GM23338 (cell line): Measurements from ENCODE around the gene GRAMD4.

Experiments used
- CREB1 ChIP-seq: fragments of 250-450 bp; sonication (Bioruptor Pico); IDR thresholded peaks from 2 replicates; pipeline ENCODE4 v1.5.0; 2020; ENCODE audit warnings: low read depth, mild to moderate bottlenecking, moderate library complexity
- CTCF ChIP-seq, 2 experiments: fragments of 200-600 bp in 1 of 2; sonication (generic) in 1 of 2; conservative IDR thresholded peaks; 2 replicates each; pipeline versions ENCODE4 v1.5.1 to v1.6.1; 2016 to 2017; ENCODE audit warnings: antibody characterized with exemption in 2 of 2, low read depth in 2 of 2, mild to moderate bottlenecking in 2 of 2, moderate library complexity in 1 of 2
- EZH2 ChIP-seq: fragments of 200-600 bp; sonication (generic); IDR thresholded peaks from one replicate; pipeline ENCODE4 v1.8.0; 2017; ENCODE audit warnings: antibody characterized with exemption, mild to moderate bottlenecking, low read depth; ENCODE audit not compliant: unreplicated experiment
- EZH2phosphoT487 ChIP-seq: fragments of 200-600 bp; sonication (generic); IDR thresholded peaks from one replicate; pipeline ENCODE4 v1.8.1; 2018; ENCODE audit warnings: antibody characterized with exemption; ENCODE audit not compliant: unreplicated experiment
- NANOG ChIP-seq: IDR thresholded peaks from 2 replicates; pipeline ENCODE4 v1.6.1; 2016; ENCODE audit warnings: antibody characterized with exemption, borderline replicate concordance
- POLR2AphosphoS5 ChIP-seq: IDR thresholded peaks from 2 replicates; pipeline ENCODE4 v1.6.1; 2016; ENCODE audit warnings: antibody characterized with exemption, low read depth
- TF ChIP-seq, protein P1 (sequence below): IDR thresholded peaks from one replicate; pipeline ENCODE4 v1.6.1; 2018; ENCODE audit warnings: antibody characterized with exemption; ENCODE audit not compliant: unreplicated experiment
- TF ChIP-seq, protein P2 (sequence below): fragments of 250-450 bp; sonication (Bioruptor Pico); IDR thresholded peaks from 2 replicates; pipeline ENCODE4 v1.5.0; 2020; ENCODE audit warnings: mild to moderate bottlenecking, moderate library complexity

- TF ChIP-seq CTCF (conservative IDR thresholded peaks at IDR 0.05; ENCODE audit: low read depth in 2 of 2) (no peak), EZH2phosphoT487 (no peak), CREB1 (no peak), EZH2 (no peak), POLR2AphosphoS5 (no peak), NANOG (no peak)
- TF ChIP-seq, protein P1, sequence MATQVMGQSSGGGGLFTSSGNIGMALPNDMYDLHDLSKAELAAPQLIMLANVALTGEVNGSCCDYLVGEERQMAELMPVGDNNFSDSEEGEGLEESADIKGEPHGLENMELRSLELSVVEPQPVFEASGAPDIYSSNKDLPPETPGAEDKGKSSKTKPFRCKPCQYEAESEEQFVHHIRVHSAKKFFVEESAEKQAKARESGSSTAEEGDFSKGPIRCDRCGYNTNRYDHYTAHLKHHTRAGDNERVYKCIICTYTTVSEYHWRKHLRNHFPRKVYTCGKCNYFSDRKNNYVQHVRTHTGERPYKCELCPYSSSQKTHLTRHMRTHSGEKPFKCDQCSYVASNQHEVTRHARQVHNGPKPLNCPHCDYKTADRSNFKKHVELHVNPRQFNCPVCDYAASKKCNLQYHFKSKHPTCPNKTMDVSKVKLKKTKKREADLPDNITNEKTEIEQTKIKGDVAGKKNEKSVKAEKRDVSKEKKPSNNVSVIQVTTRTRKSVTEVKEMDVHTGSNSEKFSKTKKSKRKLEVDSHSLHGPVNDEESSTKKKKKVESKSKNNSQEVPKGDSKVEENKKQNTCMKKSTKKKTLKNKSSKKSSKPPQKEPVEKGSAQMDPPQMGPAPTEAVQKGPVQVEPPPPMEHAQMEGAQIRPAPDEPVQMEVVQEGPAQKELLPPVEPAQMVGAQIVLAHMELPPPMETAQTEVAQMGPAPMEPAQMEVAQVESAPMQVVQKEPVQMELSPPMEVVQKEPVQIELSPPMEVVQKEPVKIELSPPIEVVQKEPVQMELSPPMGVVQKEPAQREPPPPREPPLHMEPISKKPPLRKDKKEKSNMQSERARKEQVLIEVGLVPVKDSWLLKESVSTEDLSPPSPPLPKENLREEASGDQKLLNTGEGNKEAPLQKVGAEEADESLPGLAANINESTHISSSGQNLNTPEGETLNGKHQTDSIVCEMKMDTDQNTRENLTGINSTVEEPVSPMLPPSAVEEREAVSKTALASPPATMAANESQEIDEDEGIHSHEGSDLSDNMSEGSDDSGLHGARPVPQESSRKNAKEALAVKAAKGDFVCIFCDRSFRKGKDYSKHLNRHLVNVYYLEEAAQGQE, result no peak
- TF ChIP-seq, protein P2, sequence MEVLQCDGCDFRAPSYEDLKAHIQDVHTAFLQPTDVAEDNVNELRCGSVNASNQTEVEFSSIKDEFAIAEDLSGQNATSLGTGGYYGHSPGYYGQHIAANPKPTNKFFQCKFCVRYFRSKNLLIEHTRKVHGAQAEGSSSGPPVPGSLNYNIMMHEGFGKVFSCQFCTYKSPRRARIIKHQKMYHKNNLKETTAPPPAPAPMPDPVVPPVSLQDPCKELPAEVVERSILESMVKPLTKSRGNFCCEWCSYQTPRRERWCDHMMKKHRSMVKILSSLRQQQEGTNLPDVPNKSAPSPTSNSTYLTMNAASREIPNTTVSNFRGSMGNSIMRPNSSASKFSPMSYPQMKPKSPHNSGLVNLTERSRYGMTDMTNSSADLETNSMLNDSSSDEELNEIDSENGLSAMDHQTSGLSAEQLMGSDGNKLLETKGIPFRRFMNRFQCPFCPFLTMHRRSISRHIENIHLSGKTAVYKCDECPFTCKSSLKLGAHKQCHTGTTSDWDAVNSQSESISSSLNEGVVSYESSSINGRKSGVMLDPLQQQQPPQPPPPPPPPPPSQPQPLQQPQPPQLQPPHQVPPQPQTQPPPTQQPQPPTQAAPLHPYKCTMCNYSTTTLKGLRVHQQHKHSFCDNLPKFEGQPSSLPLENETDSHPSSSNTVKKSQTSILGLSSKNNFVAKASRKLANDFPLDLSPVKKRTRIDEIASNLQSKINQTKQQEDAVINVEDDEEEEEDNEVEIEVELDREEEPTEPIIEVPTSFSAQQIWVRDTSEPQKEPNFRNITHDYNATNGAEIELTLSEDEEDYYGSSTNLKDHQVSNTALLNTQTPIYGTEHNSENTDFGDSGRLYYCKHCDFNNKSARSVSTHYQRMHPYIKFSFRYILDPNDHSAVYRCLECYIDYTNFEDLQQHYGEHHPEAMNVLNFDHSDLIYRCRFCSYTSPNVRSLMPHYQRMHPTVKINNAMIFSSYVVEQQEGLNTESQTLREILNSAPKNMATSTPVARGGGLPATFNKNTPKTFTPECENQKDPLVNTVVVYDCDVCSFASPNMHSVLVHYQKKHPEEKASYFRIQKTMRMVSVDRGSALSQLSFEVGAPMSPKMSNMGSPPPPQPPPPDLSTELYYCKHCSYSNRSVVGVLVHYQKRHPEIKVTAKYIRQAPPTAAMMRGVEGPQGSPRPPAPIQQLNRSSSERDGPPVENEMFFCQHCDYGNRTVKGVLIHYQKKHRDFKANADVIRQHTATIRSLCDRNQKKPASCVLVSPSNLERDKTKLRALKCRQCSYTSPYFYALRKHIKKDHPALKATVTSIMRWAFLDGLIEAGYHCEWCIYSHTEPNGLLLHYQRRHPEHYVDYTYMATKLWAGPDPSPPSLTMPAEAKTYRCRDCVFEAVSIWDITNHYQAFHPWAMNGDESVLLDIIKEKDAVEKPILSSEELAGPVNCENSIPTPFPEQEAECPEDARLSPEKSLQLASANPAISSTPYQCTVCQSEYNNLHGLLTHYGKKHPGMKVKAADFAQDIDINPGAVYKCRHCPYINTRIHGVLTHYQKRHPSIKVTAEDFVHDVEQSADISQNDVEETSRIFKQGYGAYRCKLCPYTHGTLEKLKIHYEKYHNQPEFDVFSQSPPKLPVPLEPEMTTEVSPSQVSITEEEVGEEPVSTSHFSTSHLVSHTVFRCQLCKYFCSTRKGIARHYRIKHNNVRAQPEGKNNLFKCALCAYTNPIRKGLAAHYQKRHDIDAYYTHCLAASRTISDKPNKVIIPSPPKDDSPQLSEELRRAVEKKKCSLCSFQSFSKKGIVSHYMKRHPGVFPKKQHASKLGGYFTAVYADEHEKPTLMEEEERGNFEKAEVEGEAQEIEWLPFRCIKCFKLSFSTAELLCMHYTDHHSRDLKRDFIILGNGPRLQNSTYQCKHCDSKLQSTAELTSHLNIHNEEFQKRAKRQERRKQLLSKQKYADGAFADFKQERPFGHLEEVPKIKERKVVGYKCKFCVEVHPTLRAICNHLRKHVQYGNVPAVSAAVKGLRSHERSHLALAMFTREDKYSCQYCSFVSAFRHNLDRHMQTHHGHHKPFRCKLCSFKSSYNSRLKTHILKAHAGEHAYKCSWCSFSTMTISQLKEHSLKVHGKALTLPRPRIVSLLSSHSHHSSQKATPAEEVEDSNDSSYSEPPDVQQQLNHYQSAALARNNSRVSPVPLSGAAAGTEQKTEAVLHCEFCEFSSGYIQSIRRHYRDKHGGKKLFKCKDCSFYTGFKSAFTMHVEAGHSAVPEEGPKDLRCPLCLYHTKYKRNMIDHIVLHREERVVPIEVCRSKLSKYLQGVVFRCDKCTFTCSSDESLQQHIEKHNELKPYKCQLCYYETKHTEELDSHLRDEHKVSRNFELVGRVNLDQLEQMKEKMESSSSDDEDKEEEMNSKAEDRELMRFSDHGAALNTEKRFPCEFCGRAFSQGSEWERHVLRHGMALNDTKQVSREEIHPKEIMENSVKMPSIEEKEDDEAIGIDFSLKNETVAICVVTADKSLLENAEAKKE (CRISPR knock-in tag), result no peak
These were observed 33.1 kb upstream of the GRAMD4 start for GRCh38 chr22:46587061-46587460.
